Keratinocyte (primary cell): ENCODE results near the gene GNG14. TPM values are rescaled to one million over a fixed set of nuclear protein-coding genes. Genes with fewer than 3 reads are reported as not detected.

Source experiments
- DNase-seq: peaks from one replicate; pipeline ENCODE4 v3.0.0-alpha.2; 2011; ENCODE audit warnings: low read depth, missing footprints, low spot score
- FAIRE-seq: peaks from 2 replicates; lab custom pipeline; 2011; peaks lifted over from hg19 to GRCh38; lab: Jason Lieb, UNC
- H2AFZ ChIP-seq: 2 replicates; pipeline ENCODE4 v1.6.0; 2012; ENCODE audit warnings: low read length, control low read depth, inconsistent platforms; ENCODE audit not compliant: control insufficient read depth
- H3K27ac ChIP-seq: 2 replicates; pipeline ENCODE4 v1.5.1; 2011; ENCODE audit warnings: low read length; ENCODE audit not compliant: control insufficient read depth, insufficient read depth
- H3K27me3 ChIP-seq: 3 replicates; pipeline ENCODE4 v1.6.0; 2011; ENCODE audit warnings: low read length; ENCODE audit not compliant: control insufficient read depth, insufficient read depth; ENCODE audit errors: extremely low read depth
- H3K36me3 ChIP-seq, 2 experiments: 2 replicates in 1 of 2; 3 replicates in 1 of 2; pipeline ENCODE4 v1.5.1; 2011; ENCODE audit warnings: low read length in 2 of 2, mild to moderate bottlenecking in 1 of 2; ENCODE audit not compliant: control insufficient read depth in 2 of 2, insufficient read depth in 2 of 2; ENCODE audit errors: extremely low read depth in 1 of 2
- H3K4me1 ChIP-seq: 3 replicates; pipeline ENCODE4 v1.5.1; 2011; ENCODE audit warnings: low read length; ENCODE audit not compliant: control insufficient read depth, insufficient read depth; ENCODE audit errors: extremely low read depth
- H3K4me2 ChIP-seq: 3 replicates; pipeline ENCODE4 v1.6.0; 2011; ENCODE audit warnings: low read depth, low read length; ENCODE audit not compliant: control insufficient read depth, insufficient read depth; ENCODE audit errors: extremely low read depth
- H3K4me3 ChIP-seq, 3 experiments: fragments of 200-600 bp in 1 of 3; sonication (generic) in 1 of 3; 2 replicates in 2 of 3; 3 replicates in 1 of 3; pipeline ENCODE4 v1.5.1; 2011 to 2016; ENCODE audit warnings: low read length in 3 of 3, mild to moderate bottlenecking in 3 of 3, control low read depth in 2 of 3, inconsistent platforms in 1 of 3, low read depth in 1 of 3, mixed read lengths in 1 of 3, mixed run types in 1 of 3, moderate library complexity in 1 of 3; ENCODE audit not compliant: control insufficient read depth in 2 of 3, insufficient read depth in 2 of 3; ENCODE audit errors: extremely low read depth in 1 of 3
- H3K79me2 ChIP-seq: 2 replicates; pipeline ENCODE4 v1.6.0; 2012; ENCODE audit warnings: low read length; ENCODE audit not compliant: control insufficient read depth, insufficient read depth
- H3K9ac ChIP-seq: 3 replicates; pipeline ENCODE4 v1.6.0; 2011; ENCODE audit warnings: low read length; ENCODE audit not compliant: control insufficient read depth, insufficient read depth; ENCODE audit errors: extremely low read depth
- H3K9me1 ChIP-seq: 3 replicates; pipeline ENCODE4 v1.6.0; 2011; ENCODE audit warnings: low read length; ENCODE audit not compliant: control insufficient read depth, insufficient read depth; ENCODE audit errors: extremely low read depth
- H3K9me3 ChIP-seq: 2 replicates; pipeline ENCODE4 v1.5.1; 2012; ENCODE audit warnings: low read depth, low read length; ENCODE audit not compliant: control insufficient read depth
- H4K20me1 ChIP-seq: 3 replicates; pipeline ENCODE4 v1.6.0; 2011; ENCODE audit warnings: low read length; ENCODE audit not compliant: control insufficient read depth, insufficient read depth; ENCODE audit errors: extremely low read depth
- EZH2 ChIP-seq: IDR thresholded peaks from one replicate; pipeline ENCODE4 v1.6.1; 2012; ENCODE audit warnings: inconsistent platforms, mild to moderate bottlenecking, low read length, moderate library complexity
- dilution Hi-C: fragments of 300-500 bp; cut with MboI; formaldehyde crosslinking; loops from one replicate; pipeline ENCODE4 v1.7.0; 2020; ENCODE audit warnings: low sequenced_read_pairs; ENCODE audit not compliant: extremely low pct_ligation_motif_present
- polyA plus RNA-seq, 5 experiments: library from polyadenylated mRNA; depleted of rRNA in 3 of 5; stranded (reverse) in 3 of 5; stranded (forward) in 1 of 5; unstranded in 1 of 5; fragments of >200 nt; gene quantifications; 1 replicate in 1 of 5; 2 replicates in 3 of 5; 3 replicates in 1 of 5; pipeline versions ENCODE4 v1.2.1 to v1.2.3, GENCODE V29; 2011 to 2012; ENCODE audit warnings: missing spikeins in 2 of 5, low read depth in 1 of 5, low replicate concordance in 1 of 5
- TF ChIP-seq, protein P1 (sequence below), 3 experiments: IDR thresholded peaks in 1 of 3; conservative IDR thresholded peaks in 1 of 3; optimal IDR thresholded peaks in 1 of 3; 2 replicates in 2 of 3; 3 replicates in 1 of 3; pipeline versions ENCODE3 to v1.5.1; 2011; ENCODE audit warnings: low read length in 3 of 3, mild to moderate bottlenecking in 3 of 3, moderate library complexity in 2 of 3, control low read depth in 1 of 3, inconsistent platforms in 1 of 3; ENCODE audit not compliant: insufficient read depth in 2 of 3; ENCODE audit errors: extremely low read depth in 1 of 3

Gene GNG14
- polyA plus RNA-seq, 1 donor (not counting 4 experiments of a cell fraction or from before 2014, with no cell fraction given), result not detected

DNA sequence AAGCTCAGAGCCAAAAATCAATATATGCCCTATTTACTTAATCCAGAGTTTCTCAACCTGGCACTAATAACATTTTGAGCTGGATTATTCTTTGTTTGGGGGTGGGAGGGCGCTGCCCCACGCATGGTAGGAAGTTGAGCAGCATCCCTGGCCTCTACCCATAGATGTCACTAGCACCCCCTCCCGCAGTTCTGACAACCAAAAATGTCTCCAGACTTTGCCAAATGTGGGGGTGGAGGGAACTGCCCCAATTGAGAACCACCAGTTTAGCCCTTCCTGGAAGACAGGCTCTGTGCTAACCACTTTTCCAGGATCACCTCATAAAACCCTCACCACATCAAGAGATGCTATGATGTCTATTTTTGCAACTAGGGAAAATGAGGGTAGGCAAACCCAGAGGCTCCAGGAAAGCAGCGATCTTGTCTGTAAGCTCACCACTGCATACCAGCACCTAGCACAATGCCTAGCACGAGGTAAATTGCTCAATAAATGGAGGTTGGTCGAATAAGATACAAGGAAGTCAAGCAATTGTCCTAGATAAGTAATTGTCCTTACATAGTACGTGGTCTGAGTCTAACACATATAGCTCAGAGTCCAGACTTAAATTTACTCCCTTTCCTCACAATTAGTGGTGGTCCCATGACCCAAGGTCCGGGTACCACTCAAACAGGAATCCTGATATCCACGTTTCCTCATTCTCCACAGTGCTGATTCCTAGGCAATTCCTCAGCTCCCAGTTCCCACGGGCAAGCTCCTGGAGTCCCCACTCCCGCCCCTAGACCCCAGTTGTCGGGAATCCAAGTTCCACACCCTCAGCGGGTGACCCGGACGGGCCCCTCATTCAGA lies 45.8 kb downstream of the GNG14 start:
- peak overlapping the region; percentile 84 to 98 (median 91) for H3K4me3 ChIP-seq
- H2AFZ ChIP-seq, result no peak overlapping the region
- H3K9me1 ChIP-seq, result no peaks in the 10 kb centered on the region
- peak overlapping the region; percentile 89 for H3K27ac ChIP-seq
- H3K4me1 ChIP-seq, result peaks cover 20% of the 10 kb centered on the region
- H4K20me1 ChIP-seq, result peaks cover 15% of the 10 kb centered on the region
- FAIRE-seq (no peak), DNase-seq (no peak)
- H3K27me3 ChIP-seq, result no peaks in the 10 kb centered on the region
- TF ChIP-seq, protein P1, sequence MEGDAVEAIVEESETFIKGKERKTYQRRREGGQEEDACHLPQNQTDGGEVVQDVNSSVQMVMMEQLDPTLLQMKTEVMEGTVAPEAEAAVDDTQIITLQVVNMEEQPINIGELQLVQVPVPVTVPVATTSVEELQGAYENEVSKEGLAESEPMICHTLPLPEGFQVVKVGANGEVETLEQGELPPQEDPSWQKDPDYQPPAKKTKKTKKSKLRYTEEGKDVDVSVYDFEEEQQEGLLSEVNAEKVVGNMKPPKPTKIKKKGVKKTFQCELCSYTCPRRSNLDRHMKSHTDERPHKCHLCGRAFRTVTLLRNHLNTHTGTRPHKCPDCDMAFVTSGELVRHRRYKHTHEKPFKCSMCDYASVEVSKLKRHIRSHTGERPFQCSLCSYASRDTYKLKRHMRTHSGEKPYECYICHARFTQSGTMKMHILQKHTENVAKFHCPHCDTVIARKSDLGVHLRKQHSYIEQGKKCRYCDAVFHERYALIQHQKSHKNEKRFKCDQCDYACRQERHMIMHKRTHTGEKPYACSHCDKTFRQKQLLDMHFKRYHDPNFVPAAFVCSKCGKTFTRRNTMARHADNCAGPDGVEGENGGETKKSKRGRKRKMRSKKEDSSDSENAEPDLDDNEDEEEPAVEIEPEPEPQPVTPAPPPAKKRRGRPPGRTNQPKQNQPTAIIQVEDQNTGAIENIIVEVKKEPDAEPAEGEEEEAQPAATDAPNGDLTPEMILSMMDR (optimal IDR thresholded peaks at IDR 0.05 in 1 of 3, IDR thresholded peaks at IDR 0.05 in 1 of 3, conservative IDR thresholded peaks at IDR 0.05 in 1 of 3; ENCODE audit: extremely low read depth in 1 of 3, insufficient read depth in 2 of 3, low read length in 3 of 3), result peak; percentile 58 to 65 (median 64)
- TF ChIP-seq EZH2, result no peak
- dilution Hi-C loops, result no loop called here
- no peaks in the 10 kb centered on the region for H3K9me3 ChIP-seq
- H3K4me2 ChIP-seq, result peak overlapping the region; percentile 93
- peaks cover 19 to 27% of the 10 kb centered on the region in 2 experiments for H3K36me3 ChIP-seq
- peaks cover 62% of the 10 kb centered on the region for H3K79me2 ChIP-seq
- peak overlapping the region; percentile 97 for H3K9ac ChIP-seq

DNA sequence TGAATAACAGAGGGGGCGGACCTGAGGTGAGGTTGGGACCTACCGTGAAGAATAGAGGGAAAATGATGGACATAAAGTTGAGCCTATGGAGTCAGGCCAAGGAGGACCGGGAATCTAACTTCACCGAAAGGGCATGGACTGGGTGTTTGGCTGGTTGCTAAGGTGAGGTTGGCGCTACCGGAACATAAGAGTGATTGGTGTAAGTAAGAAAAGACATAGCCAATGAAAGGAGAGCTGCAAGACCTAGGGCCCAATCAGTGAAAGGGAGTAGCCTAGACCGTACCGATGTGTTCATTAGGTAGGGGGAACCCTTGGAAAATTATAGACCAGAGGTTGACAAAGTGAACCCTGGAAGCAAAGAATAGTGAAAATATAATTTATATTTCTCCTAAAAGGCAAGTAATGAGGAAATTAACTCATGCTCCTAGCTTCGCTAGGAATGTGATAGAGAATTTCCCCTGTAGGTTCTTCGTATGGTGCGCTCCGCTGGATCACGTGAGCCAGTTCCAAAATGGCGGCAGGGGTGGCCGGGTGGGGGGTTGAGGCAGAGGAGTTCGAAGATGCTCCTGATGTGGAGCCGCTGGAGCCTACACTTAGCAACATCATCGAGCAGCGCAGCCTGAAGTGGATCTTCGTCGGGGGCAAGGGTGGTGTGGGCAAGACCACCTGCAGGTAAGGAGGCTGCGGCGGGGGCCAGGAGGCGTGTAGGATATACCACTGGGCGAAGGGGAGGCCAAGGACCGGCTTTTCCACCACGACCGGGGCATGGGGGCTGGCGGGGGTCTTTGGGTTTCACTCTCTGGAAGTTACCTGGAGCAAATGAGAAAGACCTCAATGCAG lies 49.4 kb downstream of the GNG14 start, which contains the start of gene GET3:
GET3 (plus strand) TSS at position 503 of the 840 bp plus-strand sequence; CDS start at position 512, 9 bp downstream.
- peaks cover 21% of the 10 kb centered on the region for H3K4me1 ChIP-seq
- peaks cover 42% of the 10 kb centered on the region for H3K79me2 ChIP-seq
- peaks cover 7% of the 10 kb centered on the region for H4K20me1 ChIP-seq
- peaks cover 7 to 8% of the 10 kb centered on the region in 2 experiments for H3K36me3 ChIP-seq
- peak within 1 kb of the TSS; percentile 93 for H2AFZ ChIP-seq
- peak within 1 kb of the TSS; percentile 74 to 98 (median 80) for H3K4me3 ChIP-seq
- DNase-seq (peak; percentile 98), FAIRE-seq (peak; percentile 95)
- dilution Hi-C loops, result no loop called here
- peak within 1 kb of the TSS; percentile 99 for H3K4me2 ChIP-seq
- H3K9ac ChIP-seq, result peak within 1 kb of the TSS; percentile 84
- H3K27me3 ChIP-seq, result no peaks in the 10 kb centered on the region
- no peak for TF ChIP-seq EZH2
- TF ChIP-seq, protein P1 (optimal IDR thresholded peaks at IDR 0.05 in 1 of 3, IDR thresholded peaks at IDR 0.05 in 1 of 3, conservative IDR thresholded peaks at IDR 0.05 in 1 of 3; ENCODE audit: extremely low read depth in 1 of 3, insufficient read depth in 2 of 3, low read length in 3 of 3), result no peak
- H3K9me3 ChIP-seq, result no peaks in the 10 kb centered on the region
- peak within 1 kb of the TSS; percentile 97 for H3K27ac ChIP-seq
- no peaks in the 10 kb centered on the region for H3K9me1 ChIP-seq
